ENCODE results near the gene KAZALD1.

DNA sequence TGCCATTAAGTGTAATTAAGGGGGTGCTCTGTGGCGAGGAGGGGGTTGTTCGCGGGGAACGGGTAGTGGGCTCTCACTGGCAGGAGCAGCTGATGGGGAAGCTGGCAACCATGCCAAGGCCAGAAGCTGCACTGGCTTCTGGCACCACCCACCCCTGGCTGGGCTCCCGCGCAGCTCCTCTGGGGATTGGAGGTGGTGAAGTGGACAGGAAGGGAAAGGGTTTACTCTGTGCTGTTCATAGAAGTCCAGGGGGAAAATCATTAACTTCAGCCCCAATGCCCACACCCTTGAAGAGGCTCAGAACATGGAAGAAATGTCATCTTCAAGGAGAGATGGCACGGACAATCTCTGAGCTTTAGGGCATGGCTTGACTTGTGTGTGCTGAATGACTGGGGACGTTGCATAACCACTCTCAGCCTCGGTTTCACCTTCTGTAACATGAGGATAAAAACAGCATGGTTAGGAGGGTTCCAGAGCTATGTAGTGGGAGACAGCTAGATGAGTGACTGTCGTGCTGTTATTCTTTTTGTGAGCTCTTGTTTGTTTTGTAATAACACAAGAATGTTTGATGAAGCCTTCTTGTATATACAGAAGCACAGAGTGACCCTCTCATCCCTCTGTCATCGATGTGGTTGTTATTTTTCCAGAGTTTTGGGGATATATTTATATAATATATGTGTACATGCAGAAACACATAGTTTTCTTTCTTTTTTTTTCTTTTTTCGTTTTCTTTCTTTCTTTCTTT lies 29.9 kb downstream of the KAZALD1 start:
- no peak for TF ChIP-seq POLR2A (IDR thresholded peaks at IDR 0.05)
- TF ChIP-seq, protein P1, sequence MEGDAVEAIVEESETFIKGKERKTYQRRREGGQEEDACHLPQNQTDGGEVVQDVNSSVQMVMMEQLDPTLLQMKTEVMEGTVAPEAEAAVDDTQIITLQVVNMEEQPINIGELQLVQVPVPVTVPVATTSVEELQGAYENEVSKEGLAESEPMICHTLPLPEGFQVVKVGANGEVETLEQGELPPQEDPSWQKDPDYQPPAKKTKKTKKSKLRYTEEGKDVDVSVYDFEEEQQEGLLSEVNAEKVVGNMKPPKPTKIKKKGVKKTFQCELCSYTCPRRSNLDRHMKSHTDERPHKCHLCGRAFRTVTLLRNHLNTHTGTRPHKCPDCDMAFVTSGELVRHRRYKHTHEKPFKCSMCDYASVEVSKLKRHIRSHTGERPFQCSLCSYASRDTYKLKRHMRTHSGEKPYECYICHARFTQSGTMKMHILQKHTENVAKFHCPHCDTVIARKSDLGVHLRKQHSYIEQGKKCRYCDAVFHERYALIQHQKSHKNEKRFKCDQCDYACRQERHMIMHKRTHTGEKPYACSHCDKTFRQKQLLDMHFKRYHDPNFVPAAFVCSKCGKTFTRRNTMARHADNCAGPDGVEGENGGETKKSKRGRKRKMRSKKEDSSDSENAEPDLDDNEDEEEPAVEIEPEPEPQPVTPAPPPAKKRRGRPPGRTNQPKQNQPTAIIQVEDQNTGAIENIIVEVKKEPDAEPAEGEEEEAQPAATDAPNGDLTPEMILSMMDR (IDR thresholded peaks at IDR 0.05), result no peak
